GM12878 (cell line): ENCODE results near the gene RNU6-1. TPM values are rescaled to one million over a fixed set of nuclear protein-coding genes. Genes with fewer than 3 reads are reported as not detected.

ENCODE experiments used
- ATAC-seq: fragments of 200-7000 bp; cut with Tn5 transposase; 3 replicates; pipeline ENCODE4 v1.9.1; 2020; ENCODE audit warnings: mild to moderate bottlenecking, moderate library complexity
- BruUV-seq: library from RNA; stranded (reverse); fragments of 400-500 nt; replicated peaks from 2 replicates; lab custom pipeline; 2021; lab: Mats Ljungman, UMichigan
- CTCF ChIA-PET: fragments of 300-600 bp; sonication (Branson Sonifier 250); formaldehyde crosslinking; extraction: SDS; loops from one replicate; lab custom pipeline; 2021; ENCODE audit warnings: inconsistent platforms; lab: Yijun Ruan, JAX
- POLR2A ChIA-PET: fragments of 350-600 bp; formaldehyde crosslinking; extraction: SDS; loops from one replicate; lab custom pipeline; 2021; ENCODE audit warnings: inconsistent platforms; lab: Charles Lee
- RAD21 ChIA-PET: fragments of 300-600 bp; sonication (Branson Sonifier 250); formaldehyde crosslinking; loops from one replicate; lab custom pipeline; 2023; ENCODE audit warnings: antibody characterized with exemption; ENCODE audit not compliant: unreplicated experiment; lab: Charles Lee
- SMC1A ChIA-PET: fragments of 300-600 bp; sonication (Branson Sonifier 250); formaldehyde crosslinking; loops from one replicate; lab custom pipeline; 2023; ENCODE audit not compliant: unreplicated experiment, uncharacterized antibody; lab: Charles Lee
- DNase-seq: peaks from one replicate; pipeline ENCODE4 v3.0.0-alpha.2; 2011; ENCODE audit warnings: low read depth, low spot score
- FAIRE-seq: peaks from 3 replicates; lab custom pipeline; 2011; peaks lifted over from hg19 to GRCh38; lab: Jason Lieb, UNC
- H2AFZ ChIP-seq: 2 replicates; pipeline ENCODE4 v1.6.0; 2011; ENCODE audit warnings: low read depth, low read length, control low read depth; ENCODE audit not compliant: control insufficient read depth
- H3K27ac ChIP-seq: 2 replicates; pipeline ENCODE4 v1.5.1; 2011; ENCODE audit warnings: control low read depth; ENCODE audit not compliant: control insufficient read depth, insufficient read depth
- H3K27me3 ChIP-seq, 2 experiments: replicated peaks in 1 of 2; 2 replicates each; pipeline versions ENCODE4 v1.6.0 to v1.6.1; 2011; ENCODE audit warnings: low read length in 1 of 2; ENCODE audit not compliant: control insufficient read depth in 2 of 2, insufficient read depth in 2 of 2
- H3K36me3 ChIP-seq, 2 experiments: 2 replicates each; pipeline ENCODE4 v1.5.1; 2011; ENCODE audit warnings: low read length in 1 of 2; ENCODE audit not compliant: control insufficient read depth in 2 of 2, insufficient read depth in 2 of 2
- H3K4me1 ChIP-seq: 2 replicates; pipeline ENCODE4 v1.6.1; 2011; ENCODE audit warnings: mild to moderate bottlenecking, low read length, moderate library complexity, mixed read lengths; ENCODE audit not compliant: control insufficient read depth, insufficient read depth
- H3K4me2 ChIP-seq: 2 replicates; pipeline ENCODE4 v1.6.0; 2011; ENCODE audit warnings: control low read depth; ENCODE audit not compliant: control insufficient read depth, insufficient read depth
- H3K4me3 ChIP-seq: fragments of 200-600 bp; sonication (generic); 2 replicates; pipeline ENCODE4 v1.5.1; 2016
- H3K79me2 ChIP-seq: 2 replicates; pipeline ENCODE4 v1.6.0; 2011; ENCODE audit warnings: low read length; ENCODE audit not compliant: control insufficient read depth, insufficient read depth
- H3K9ac ChIP-seq: 2 replicates; pipeline ENCODE4 v1.8.0; 2011; ENCODE audit warnings: low read length, control low read depth, mixed read lengths; ENCODE audit not compliant: control insufficient read depth, insufficient read depth
- H3K9me3 ChIP-seq: replicated peaks from 3 replicates; pipeline ENCODE4 v1.5.1; 2011; ENCODE audit warnings: mild to moderate bottlenecking, low read length; ENCODE audit not compliant: control insufficient read depth, insufficient read depth
- H4K20me1 ChIP-seq: 2 replicates; pipeline ENCODE4 v1.6.0; 2011; ENCODE audit not compliant: control insufficient read depth, insufficient read depth
- BCL3 ChIP-seq: IDR thresholded peaks from 2 replicates; pipeline ENCODE4 v1.6.1; 2011; ENCODE audit warnings: borderline replicate concordance, low read depth, mild to moderate bottlenecking, moderate library complexity, low read length; ENCODE audit not compliant: insufficient read depth, poor library complexity, severe bottlenecking
- CHD2 ChIP-seq: IDR thresholded peaks from 2 replicates; pipeline ENCODE4 v1.6.1; 2011; ENCODE audit warnings: low read depth, low read length, improper control_type of control experiment, borderline replicate concordance
- DPF2 ChIP-seq: fragments of 450-650 bp; IDR thresholded peaks from 2 replicates; pipeline ENCODE4 v1.6.1; 2017; ENCODE audit warnings: mild to moderate bottlenecking
- HCFC1 ChIP-seq: fragments of 150-350 bp; IDR thresholded peaks from 2 replicates; pipeline ENCODE4 v1.6.1; 2014; ENCODE audit warnings: low read length
- PAX5 ChIP-seq: IDR thresholded peaks from 2 replicates; pipeline ENCODE4 v1.6.1; 2011; ENCODE audit warnings: low read depth, low read length, borderline replicate concordance
- PKNOX1 ChIP-seq: fragments of 450-650 bp; IDR thresholded peaks from 2 replicates; pipeline ENCODE4 v1.6.1; 2016; ENCODE audit warnings: mild to moderate bottlenecking
- SIN3A ChIP-seq: IDR thresholded peaks from 2 replicates; pipeline ENCODE4 v1.6.1; 2012; ENCODE audit warnings: low read depth, low read length, improper control_type of control experiment
- SMARCA5 ChIP-seq: fragments of 450-650 bp; IDR thresholded peaks from 2 replicates; pipeline ENCODE4 v1.6.1; 2017; ENCODE audit warnings: mild to moderate bottlenecking
- SRF ChIP-seq, 2 experiments: IDR thresholded peaks; 2 replicates each; pipeline ENCODE4 v1.6.1; 2011; ENCODE audit warnings: low read depth in 2 of 2, low read length in 2 of 2, mild to moderate bottlenecking in 1 of 2, moderate library complexity in 1 of 2
- WGBS: methylation state at CpG from one replicate; pipeline ENCODE4 v1.1.6; 2016; ENCODE audit warnings: low lambda C conversion rate; ENCODE audit not compliant: insufficient replicate concordance, insufficient coverage; ENCODE audit errors: missing lambda C conversion rate; 5-methylcytosine and 5-hydroxymethylcytosine counted together
- in situ Hi-C: fragments of 300-500 bp; cut with MboI; formaldehyde crosslinking; loops from 9 replicates; pipeline ENCODE4 v1.14.3; 2018; ENCODE audit warnings: mixed read lengths
- intact Hi-C: fragments of 100-400 bp; cut with micrococcal nuclease; formaldehyde crosslinking; loops from one replicate; pipeline ENCODE4 v1.14.2; 2022; ENCODE audit not compliant: unreplicated experiment
- polyA plus RNA-seq, 11 experiments: library from polyadenylated mRNA; depleted of rRNA in 4 of 11; unstranded in 6 of 11; stranded (reverse) in 5 of 11; fragments of >200 nt; fragmentation: Nextera tagmentation in 4 of 11; fragmentation: Illumina TruSeq in 1 of 11; extraction: Ambion mirVana in 4 of 11; extraction: Trizol in 1 of 11; gene quantifications; 1 replicate in 1 of 11; 2 replicates in 10 of 11; pipeline versions ENCODE4 v1.2.1 to v1.2.3, GENCODE V29; 2011 to 2016; ENCODE audit warnings: inconsistent platforms in 2 of 11, missing spikeins in 2 of 11, low read depth in 1 of 11
- total RNA-seq, 4 experiments: library from RNA; depleted of rRNA in 3 of 4; stranded (reverse); fragments of >200 nt in 3 of 4; fragmentation: Illumina TruSeq in 1 of 4; extraction: Trizol in 1 of 4; gene quantifications; 2 replicates each; pipeline versions ENCODE4 v1.2.1 to v1.2.3, GENCODE V29; 2013 to 2021

The RNU6-1 gene
- total and polyA plus RNA-seq, 10 of the 15 experiments (the other 5 are each of a cell fraction or from before 2014, with no cell fraction given) = not detected

- no peak overlapping the region for H3K27ac ChIP-seq
- H3K27me3 ChIP-seq = peaks cover 14 to 15% of the 10 kb centered on the region in 2 experiments
- no peak overlapping the region for H3K9ac ChIP-seq
- DNase-seq (no peak), FAIRE-seq (no peak), ATAC-seq (no peak)
- H3K4me2 ChIP-seq = peak overlapping the region; percentile 92
- no peaks in the 10 kb centered on the region for H3K36me3 ChIP-seq
- H3K4me3 ChIP-seq = peak overlapping the region; percentile 27; the same call in 1 of the 2 replicates
- no TSS peak for BruUV-seq
- TF ChIP-seq SIN3A = no peak
- TF ChIP-seq SMARCA5 = no peak
- TF ChIP-seq CHD2 = no peak
- no peak for TF ChIP-seq PKNOX1
- no peak for TF ChIP-seq BCL3
- TF ChIP-seq DPF2 = no peak
- TF ChIP-seq SRF (IDR thresholded peaks at IDR 0.05; ENCODE audit: low read depth in 2 of 2, low read length in 2 of 2) = no peak
- no peak for TF ChIP-seq HCFC1
- no peak for TF ChIP-seq PAX5
- no peaks in the 10 kb centered on the region; the same call in 1 of the 2 replicates for H3K79me2 ChIP-seq
- peaks cover 30% of the 10 kb centered on the region for H3K4me1 ChIP-seq
- no peaks in the 10 kb centered on the region; the same call in 1 of the 2 replicates for H4K20me1 ChIP-seq
- H3K9me3 ChIP-seq = no peaks in the 10 kb centered on the region; the same call in 2 of the 3 replicates
- SMC1A ChIA-PET = interaction anchor here (0.7 to 0.8 kb wide), 2 partner anchors 336 to 338 kb away, joined by 3 read pairs; no protein-coding TSS in a partner anchor
- 57% methylated on average over 25 of the region's 25 CpGs for WGBS
- CTCF ChIA-PET = interaction anchor here (4.6 kb wide), 1 partner anchor 381 kb away, joined by 111 read pairs; no protein-coding TSS in a partner anchor
- intact Hi-C loops = loop anchor here (5.0 to 10.0 kb wide), 2 partner anchors 234 to 892 kb away; no protein-coding TSS in a partner anchor
- POLR2A ChIA-PET = no interaction called here
- peak overlapping the region; percentile 79 for H2AFZ ChIP-seq
- RAD21 ChIA-PET = interaction anchor here (1.5 kb wide), 1 partner anchor 418 kb away, joined by 4 read pairs; no protein-coding TSS in a partner anchor
- in situ Hi-C loops = loop anchor here (5.0 kb wide), 2 partner anchors 382 to 892 kb away; no protein-coding TSS in a partner anchor
These were observed 984 bp downstream of the RNU6-1 start for GRCh38 chr15:67838789-67839332.
